HEK293 (cell line): Measurements from ENCODE around the gene AOAH.

Experiments
- CTCF ChIA-PET: fragments of 350-600 bp; formaldehyde crosslinking; extraction: SDS; loops from one replicate; lab custom pipeline; 2021; ENCODE audit warnings: antibody characterized with exemption; lab: Yijun Ruan, JAX
- POLR2A ChIA-PET: fragments of 300-600 bp; formaldehyde crosslinking; extraction: SDS; loops from one replicate; lab custom pipeline; 2020; ENCODE audit warnings: antibody characterized with exemption, inconsistent platforms; lab: Yijun Ruan, JAX
- H3K27ac ChIP-seq: fragments of 200-500 bp; sonication (Bioruptor generic); 2 replicates; pipeline ENCODE4 v1.5.1; 2014; ENCODE audit warnings: low read depth, low read length, control low read depth, inconsistent platforms; ENCODE audit errors: extremely low read depth
- H3K36me3 ChIP-seq, 2 experiments: fragments of 200-500 bp in 1 of 2; sonication (Bioruptor generic) in 1 of 2; 1 replicate in 1 of 2; 2 replicates in 1 of 2; pipeline ENCODE4 v1.5.1; 2014 to 2017; ENCODE audit warnings: inconsistent platforms in 2 of 2, low read length in 2 of 2; ENCODE audit not compliant: control insufficient read depth in 2 of 2, insufficient read depth in 1 of 2
- H3K4me1 ChIP-seq: fragments of 200-500 bp; sonication (Bioruptor generic); 2 replicates; pipeline ENCODE4 v1.5.1; 2014; ENCODE audit warnings: mild to moderate bottlenecking, low read length, inconsistent platforms; ENCODE audit not compliant: control insufficient read depth, insufficient read depth
- H3K4me3 ChIP-seq: 2 replicates; pipeline ENCODE4 v1.5.1; 2011; ENCODE audit warnings: low read depth, mild to moderate bottlenecking, control low read depth, low read length, moderate library complexity
- H3K9me3 ChIP-seq: fragments of 200-500 bp; sonication (Bioruptor generic); 2 replicates; pipeline ENCODE4 v1.5.1; 2014; ENCODE audit warnings: low read depth, low read length, inconsistent platforms; ENCODE audit not compliant: control insufficient read depth, insufficient read depth
- AEBP2 ChIP-seq: fragments of 450-650 bp; formaldehyde crosslinking; IDR thresholded peaks from 2 replicates; pipeline ENCODE4 v1.5.1; 2016; ENCODE audit warnings: missing biosample characterization, missing genetic modification characterization, borderline replicate concordance
- SCRT1 ChIP-seq: fragments of 450-650 bp; formaldehyde crosslinking; IDR thresholded peaks from 2 replicates; pipeline ENCODE4 v1.5.1; 2016; ENCODE audit warnings: missing biosample characterization, missing genetic modification characterization, borderline replicate concordance
- TRIM28 ChIP-seq: IDR thresholded peaks from 2 replicates; pipeline ENCODE4 v1.6.1; 2011; ENCODE audit warnings: low read length, control low read depth, borderline replicate concordance
- ZBTB1 ChIP-seq: fragments of 450-650 bp; formaldehyde crosslinking; IDR thresholded peaks from 2 replicates; pipeline ENCODE4 v1.5.1; 2016; ENCODE audit warnings: missing biosample characterization, missing genetic modification characterization
- ZBTB44 ChIP-seq: fragments of 450-650 bp; IDR thresholded peaks from 2 replicates; pipeline ENCODE4 v1.5.1; 2018; ENCODE audit warnings: missing biosample characterization, mild to moderate bottlenecking, missing genetic modification characterization
- ZFHX2 ChIP-seq: fragments of 450-650 bp; formaldehyde crosslinking; conservative IDR thresholded peaks from 2 replicates; pipeline ENCODE4 v1.5.1; 2016; ENCODE audit warnings: missing biosample characterization, missing genetic modification characterization
- ZIC2 ChIP-seq: fragments of 450-650 bp; formaldehyde crosslinking; IDR thresholded peaks from 2 replicates; pipeline ENCODE4 v1.5.1; 2016; ENCODE audit warnings: missing biosample characterization, missing genetic modification characterization
- ZNF169 ChIP-seq: fragments of 450-650 bp; formaldehyde crosslinking; IDR thresholded peaks from 2 replicates; pipeline ENCODE4 v1.5.1; 2016; ENCODE audit warnings: missing biosample characterization, missing genetic modification characterization
- ZNF2 ChIP-seq: fragments of 450-650 bp; formaldehyde crosslinking; IDR thresholded peaks from 2 replicates; pipeline ENCODE4 v1.5.1; 2016; ENCODE audit warnings: missing biosample characterization, missing genetic modification characterization
- ZNF350 ChIP-seq: fragments of 450-650 bp; formaldehyde crosslinking; IDR thresholded peaks from 2 replicates; pipeline ENCODE4 v1.5.0; 2017; ENCODE audit warnings: missing biosample characterization, mild to moderate bottlenecking, missing genetic modification characterization
- ZNF391 ChIP-seq: fragments of 450-650 bp; formaldehyde crosslinking; IDR thresholded peaks from 2 replicates; pipeline ENCODE4 v1.5.1; 2016; ENCODE audit warnings: low read depth, missing biosample characterization, missing genetic modification characterization, borderline replicate concordance
- ZNF404 ChIP-seq: fragments of 450-650 bp; formaldehyde crosslinking; IDR thresholded peaks from 2 replicates; pipeline ENCODE4 v1.5.1; 2017; ENCODE audit warnings: missing biosample characterization, missing genetic modification characterization
- ZNF473 ChIP-seq: fragments of 450-650 bp; formaldehyde crosslinking; IDR thresholded peaks from 2 replicates; pipeline ENCODE4 v1.5.1; 2017; ENCODE audit warnings: missing biosample characterization, missing genetic modification characterization
- ZNF48 ChIP-seq: fragments of 450-650 bp; formaldehyde crosslinking; IDR thresholded peaks from 2 replicates; pipeline ENCODE4 v1.5.1; 2016; ENCODE audit warnings: missing biosample characterization, missing genetic modification characterization
- ZNF558 ChIP-seq: fragments of 450-650 bp; formaldehyde crosslinking; IDR thresholded peaks from 2 replicates; pipeline ENCODE4 v1.5.1; 2016; ENCODE audit warnings: missing biosample characterization, missing genetic modification characterization
- ZNF692 ChIP-seq: fragments of 450-650 bp; formaldehyde crosslinking; IDR thresholded peaks from 2 replicates; pipeline ENCODE4 v1.5.1; 2016; ENCODE audit warnings: missing biosample characterization, missing genetic modification characterization
- ZNF747 ChIP-seq: fragments of 450-650 bp; formaldehyde crosslinking; IDR thresholded peaks from 2 replicates; pipeline ENCODE4 v1.5.1; 2016; ENCODE audit warnings: missing biosample characterization, missing genetic modification characterization
- TF ChIP-seq, protein P1 (sequence below): fragments of 450-650 bp; formaldehyde crosslinking; IDR thresholded peaks from 2 replicates; pipeline ENCODE4 v1.5.1; 2016; ENCODE audit warnings: missing biosample characterization, missing genetic modification characterization
- TF ChIP-seq, protein P2 (sequence below): fragments of 450-650 bp; formaldehyde crosslinking; IDR thresholded peaks from 2 replicates; pipeline ENCODE4 v1.5.1; 2016; ENCODE audit warnings: missing biosample characterization, missing genetic modification characterization
- TF ChIP-seq, protein P3 (sequence below): fragments of 450-650 bp; formaldehyde crosslinking; IDR thresholded peaks from 2 replicates; pipeline ENCODE4 v1.5.1; 2016; ENCODE audit warnings: missing biosample characterization, missing genetic modification characterization

The AOAH gene

DNA sequence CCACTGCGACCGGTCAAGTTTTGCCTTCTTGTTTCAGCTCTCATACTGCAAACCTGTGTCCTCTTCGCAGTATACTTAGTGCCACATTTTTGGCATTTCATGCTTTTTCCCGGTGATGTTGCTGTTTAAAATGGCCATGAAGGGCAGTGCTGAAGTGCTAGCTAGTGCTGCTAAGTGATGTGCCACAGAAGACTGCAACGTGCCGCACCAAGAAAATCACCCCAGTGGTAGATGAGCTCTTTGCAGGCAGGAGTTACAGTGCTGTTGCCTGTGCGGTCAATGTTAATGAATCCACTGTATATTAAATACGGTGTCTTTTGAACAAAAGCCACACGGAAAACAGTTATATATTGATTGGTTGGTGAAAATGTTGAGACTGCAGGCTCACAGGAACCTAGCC lies 214.3 kb downstream of the AOAH start:
- CTCF ChIA-PET, result interaction anchor here (0.7 to 1.2 kb wide), 3 partner anchors 161 to 446 kb away, joined by 3 to 6 read pairs (median 4); no protein-coding TSS in a partner anchor

More for the DNA sequence above, 214.3 kb downstream of the AOAH start:
- H3K4me1 ChIP-seq, result no peaks in the 10 kb centered on the region
- H3K27ac ChIP-seq, result no peak overlapping the region
- POLR2A ChIA-PET, result no interaction called here
- TF ChIP-seq, protein P1, sequence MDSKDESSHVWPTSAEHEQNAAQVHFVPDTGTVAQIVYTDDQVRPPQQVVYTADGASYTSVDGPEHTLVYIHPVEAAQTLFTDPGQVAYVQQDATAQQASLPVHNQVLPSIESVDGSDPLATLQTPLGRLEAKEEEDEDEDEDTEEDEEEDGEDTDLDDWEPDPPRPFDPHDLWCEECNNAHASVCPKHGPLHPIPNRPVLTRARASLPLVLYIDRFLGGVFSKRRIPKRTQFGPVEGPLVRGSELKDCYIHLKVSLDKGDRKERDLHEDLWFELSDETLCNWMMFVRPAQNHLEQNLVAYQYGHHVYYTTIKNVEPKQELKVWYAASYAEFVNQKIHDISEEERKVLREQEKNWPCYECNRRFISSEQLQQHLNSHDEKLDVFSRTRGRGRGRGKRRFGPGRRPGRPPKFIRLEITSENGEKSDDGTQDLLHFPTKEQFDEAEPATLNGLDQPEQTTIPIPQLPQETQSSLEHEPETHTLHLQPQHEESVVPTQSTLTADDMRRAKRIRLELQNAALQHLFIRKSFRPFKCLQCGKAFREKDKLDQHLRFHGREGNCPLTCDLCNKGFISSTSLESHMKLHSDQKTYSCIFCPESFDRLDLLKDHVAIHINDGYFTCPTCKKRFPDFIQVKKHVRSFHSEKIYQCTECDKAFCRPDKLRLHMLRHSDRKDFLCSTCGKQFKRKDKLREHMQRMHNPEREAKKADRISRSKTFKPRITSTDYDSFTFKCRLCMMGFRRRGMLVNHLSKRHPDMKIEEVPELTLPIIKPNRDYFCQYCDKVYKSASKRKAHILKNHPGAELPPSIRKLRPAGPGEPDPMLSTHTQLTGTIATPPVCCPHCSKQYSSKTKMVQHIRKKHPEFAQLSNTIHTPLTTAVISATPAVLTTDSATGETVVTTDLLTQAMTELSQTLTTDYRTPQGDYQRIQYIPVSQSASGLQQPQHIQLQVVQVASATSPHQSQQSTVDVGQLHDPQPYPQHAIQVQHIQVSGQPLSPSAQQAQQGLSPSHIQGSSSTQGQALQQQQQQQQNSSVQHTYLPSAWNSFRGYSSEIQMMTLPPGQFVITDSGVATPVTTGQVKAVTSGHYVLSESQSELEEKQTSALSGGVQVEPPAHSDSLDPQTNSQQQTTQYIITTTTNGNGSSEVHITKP (tag by site-specific recombination), result no peak
- TF ChIP-seq ZNF558 (tag by site-specific recombination) (no peak), TRIM28 (no peak), ZNF350 (no peak), ZNF391 (tag by site-specific recombination) (no peak), ZFHX2 (tag by site-specific recombination) (no peak), ZBTB44 (tag by site-specific recombination) (no peak), AEBP2 (tag by site-specific recombination) (no peak), ZNF692 (tag by site-specific recombination) (no peak), ZBTB1 (tag by site-specific recombination) (no peak), ZNF169 (no peak), ZNF404 (tag by site-specific recombination) (no peak), SCRT1 (tag by site-specific recombination) (no peak), ZNF473 (no peak), ZNF2 (no peak), ZNF48 (tag by site-specific recombination) (no peak), ZNF747 (tag by site-specific recombination) (no peak), ZIC2 (tag by site-specific recombination) (no peak)
- TF ChIP-seq, protein P2, sequence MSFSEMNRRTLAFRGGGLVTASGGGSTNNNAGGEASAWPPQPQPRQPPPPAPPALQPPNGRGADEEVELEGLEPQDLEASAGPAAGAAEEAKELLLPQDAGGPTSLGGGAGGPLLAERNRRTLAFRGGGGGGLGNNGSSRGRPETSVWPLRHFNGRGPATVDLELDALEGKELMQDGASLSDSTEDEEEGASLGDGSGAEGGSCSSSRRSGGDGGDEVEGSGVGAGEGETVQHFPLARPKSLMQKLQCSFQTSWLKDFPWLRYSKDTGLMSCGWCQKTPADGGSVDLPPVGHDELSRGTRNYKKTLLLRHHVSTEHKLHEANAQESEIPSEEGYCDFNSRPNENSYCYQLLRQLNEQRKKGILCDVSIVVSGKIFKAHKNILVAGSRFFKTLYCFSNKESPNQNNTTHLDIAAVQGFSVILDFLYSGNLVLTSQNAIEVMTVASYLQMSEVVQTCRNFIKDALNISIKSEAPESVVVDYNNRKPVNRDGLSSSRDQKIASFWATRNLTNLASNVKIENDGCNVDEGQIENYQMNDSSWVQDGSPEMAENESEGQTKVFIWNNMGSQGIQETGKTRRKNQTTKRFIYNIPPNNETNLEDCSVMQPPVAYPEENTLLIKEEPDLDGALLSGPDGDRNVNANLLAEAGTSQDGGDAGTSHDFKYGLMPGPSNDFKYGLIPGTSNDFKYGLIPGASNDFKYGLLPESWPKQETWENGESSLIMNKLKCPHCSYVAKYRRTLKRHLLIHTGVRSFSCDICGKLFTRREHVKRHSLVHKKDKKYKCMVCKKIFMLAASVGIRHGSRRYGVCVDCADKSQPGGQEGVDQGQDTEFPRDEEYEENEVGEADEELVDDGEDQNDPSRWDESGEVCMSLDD, result no peak
- TF ChIP-seq, protein P3, sequence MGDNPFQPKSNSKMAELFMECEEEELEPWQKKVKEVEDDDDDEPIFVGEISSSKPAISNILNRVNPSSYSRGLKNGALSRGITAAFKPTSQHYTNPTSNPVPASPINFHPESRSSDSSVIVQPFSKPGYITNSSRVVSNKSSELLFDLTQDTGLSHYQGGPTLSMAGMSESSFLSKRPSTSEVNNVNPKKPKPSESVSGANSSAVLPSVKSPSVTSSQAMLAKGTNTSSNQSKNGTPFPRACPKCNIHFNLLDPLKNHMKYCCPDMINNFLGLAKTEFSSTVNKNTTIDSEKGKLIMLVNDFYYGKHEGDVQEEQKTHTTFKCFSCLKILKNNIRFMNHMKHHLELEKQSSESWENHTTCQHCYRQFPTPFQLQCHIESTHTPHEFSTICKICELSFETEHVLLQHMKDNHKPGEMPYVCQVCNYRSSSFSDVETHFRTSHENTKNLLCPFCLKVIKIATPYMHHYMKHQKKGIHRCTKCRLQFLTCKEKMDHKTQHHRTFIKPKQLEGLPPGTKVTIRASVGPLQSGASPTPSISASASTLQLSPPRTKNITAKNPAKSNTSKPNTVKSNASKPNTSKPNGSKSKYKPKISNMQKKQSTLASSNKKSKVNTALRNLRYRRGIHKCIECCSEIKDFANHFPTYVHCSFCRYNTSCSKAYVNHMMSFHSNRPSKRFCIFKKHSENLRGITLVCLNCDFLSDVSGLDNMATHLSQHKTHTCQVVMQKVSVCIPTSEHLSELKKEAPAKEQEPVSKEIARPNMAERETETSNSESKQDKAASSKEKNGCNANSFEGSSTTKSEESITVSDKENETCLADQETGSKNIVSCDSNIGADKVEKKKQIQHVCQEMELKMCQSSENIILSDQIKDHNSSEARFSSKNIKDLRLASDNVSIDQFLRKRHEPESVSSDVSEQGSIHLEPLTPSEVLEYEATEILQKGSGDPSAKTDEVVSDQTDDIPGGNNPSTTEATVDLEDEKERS (tag by site-specific recombination), result no peak
- no peaks in the 10 kb centered on the region for H3K9me3 ChIP-seq
- no peaks in the 10 kb centered on the region for H3K36me3 ChIP-seq
- H3K4me3 ChIP-seq, result no peak overlapping the region
